GM10248 (cell line): ENCODE data around the gene ADIRF.

Experiments
- CTCF ChIA-PET: fragments of 300-600 bp; sonication (Branson Sonifier 250); formaldehyde crosslinking; extraction: SDS; loops from one replicate; lab custom pipeline; 2021; ENCODE audit warnings: antibody characterized with exemption; lab: Yijun Ruan, JAX
- POLR2A ChIA-PET: fragments of 350-650 bp; sonication (Branson Sonifier 250); formaldehyde crosslinking; extraction: SDS; loops from one replicate; lab custom pipeline; 2020; ENCODE audit warnings: antibody characterized with exemption; lab: Yijun Ruan, JAX
- DNase-seq: peaks from one replicate; pipeline ENCODE4 v3.0.0; 2012; ENCODE audit errors: extremely low spot score
- TF ChIP-seq, protein P1 (sequence below): IDR thresholded peaks from 2 replicates; pipeline ENCODE4 v1.5.1; 2012; ENCODE audit warnings: mild to moderate bottlenecking, low read depth; ENCODE audit errors: extremely low read depth, missing control alignments, control extremely low read depth

Gene ADIRF

DNA sequence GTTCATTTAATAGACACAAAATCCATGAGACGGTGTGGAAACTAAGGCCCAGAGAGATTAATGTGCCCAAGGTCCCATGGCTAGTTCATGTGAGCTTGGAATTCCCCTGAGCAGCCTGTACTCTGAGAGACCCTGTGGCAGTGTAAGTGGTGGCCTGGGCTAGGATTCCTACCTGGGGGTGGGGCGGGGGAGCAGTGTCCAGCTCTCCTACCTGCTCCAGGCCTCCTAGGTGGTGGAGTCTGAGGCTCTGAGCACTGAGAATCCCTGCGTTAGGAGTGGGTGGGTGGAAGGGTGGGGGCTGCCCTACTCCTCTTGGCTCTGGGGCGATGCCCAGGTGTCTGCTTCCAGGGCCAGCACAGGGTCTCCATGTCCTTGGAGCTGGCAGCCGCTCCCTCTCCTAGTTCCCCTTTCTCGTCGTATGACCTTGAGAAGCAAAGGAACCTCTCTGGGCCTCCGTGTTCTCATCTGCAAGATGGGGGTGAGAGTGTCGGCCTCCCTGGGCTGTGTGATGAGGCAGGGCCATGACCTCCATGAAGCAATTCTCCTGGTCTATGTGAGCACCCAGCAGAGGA is 7.3 kb upstream of the ADIRF start:
- CTCF ChIA-PET, result interaction anchor here (0.7 to 15.9 kb wide), 12 partner anchors 8 to 279 kb away, joined by 3 to 238 read pairs (median 6); partner anchors contain the start of gene ADIRF
- TF ChIP-seq, protein P1, sequence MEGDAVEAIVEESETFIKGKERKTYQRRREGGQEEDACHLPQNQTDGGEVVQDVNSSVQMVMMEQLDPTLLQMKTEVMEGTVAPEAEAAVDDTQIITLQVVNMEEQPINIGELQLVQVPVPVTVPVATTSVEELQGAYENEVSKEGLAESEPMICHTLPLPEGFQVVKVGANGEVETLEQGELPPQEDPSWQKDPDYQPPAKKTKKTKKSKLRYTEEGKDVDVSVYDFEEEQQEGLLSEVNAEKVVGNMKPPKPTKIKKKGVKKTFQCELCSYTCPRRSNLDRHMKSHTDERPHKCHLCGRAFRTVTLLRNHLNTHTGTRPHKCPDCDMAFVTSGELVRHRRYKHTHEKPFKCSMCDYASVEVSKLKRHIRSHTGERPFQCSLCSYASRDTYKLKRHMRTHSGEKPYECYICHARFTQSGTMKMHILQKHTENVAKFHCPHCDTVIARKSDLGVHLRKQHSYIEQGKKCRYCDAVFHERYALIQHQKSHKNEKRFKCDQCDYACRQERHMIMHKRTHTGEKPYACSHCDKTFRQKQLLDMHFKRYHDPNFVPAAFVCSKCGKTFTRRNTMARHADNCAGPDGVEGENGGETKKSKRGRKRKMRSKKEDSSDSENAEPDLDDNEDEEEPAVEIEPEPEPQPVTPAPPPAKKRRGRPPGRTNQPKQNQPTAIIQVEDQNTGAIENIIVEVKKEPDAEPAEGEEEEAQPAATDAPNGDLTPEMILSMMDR, result no peak
- no peak for DNase-seq
- POLR2A ChIA-PET, result no interaction called here

DNA sequence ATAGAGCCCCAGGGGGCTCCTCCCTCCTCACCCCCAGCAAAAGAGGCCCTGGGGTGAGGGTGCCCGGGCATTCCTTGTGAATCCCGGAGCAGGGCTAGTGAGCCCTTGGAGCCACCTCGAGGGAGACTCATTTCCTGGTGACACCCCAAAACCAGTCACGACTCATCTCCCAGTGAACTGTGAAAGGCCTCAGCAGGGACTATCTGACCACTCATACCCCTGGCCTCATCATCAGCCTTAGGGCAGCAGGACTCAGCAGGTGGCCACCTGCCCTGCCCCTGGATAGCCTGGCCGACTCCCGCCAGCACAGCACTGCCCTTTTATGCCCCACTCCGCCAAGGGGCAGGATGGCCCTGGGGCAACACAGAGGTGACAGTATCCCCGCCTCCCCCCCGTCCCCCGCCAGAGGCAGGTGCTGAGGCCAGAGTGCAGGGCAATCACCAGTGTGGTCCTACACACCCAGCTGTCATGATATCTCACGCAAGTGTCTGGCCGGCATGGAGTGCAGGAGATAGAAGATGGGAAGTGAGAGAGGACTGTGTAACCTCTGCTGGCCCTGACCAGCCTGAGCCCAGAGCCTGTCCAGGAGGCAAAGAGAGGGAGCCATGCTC is 6.7 kb upstream of the ADIRF start:
- TF ChIP-seq, protein P1, result no peak
- no peak for DNase-seq
- ChIA-PET CTCF (interaction anchor here (1.5 to 15.9 kb wide), 3 partner anchors 19 to 279 kb away, joined by 4 to 238 read pairs (median 18); no protein-coding TSS in a partner anchor), POLR2A (no interaction called here)

DNA sequence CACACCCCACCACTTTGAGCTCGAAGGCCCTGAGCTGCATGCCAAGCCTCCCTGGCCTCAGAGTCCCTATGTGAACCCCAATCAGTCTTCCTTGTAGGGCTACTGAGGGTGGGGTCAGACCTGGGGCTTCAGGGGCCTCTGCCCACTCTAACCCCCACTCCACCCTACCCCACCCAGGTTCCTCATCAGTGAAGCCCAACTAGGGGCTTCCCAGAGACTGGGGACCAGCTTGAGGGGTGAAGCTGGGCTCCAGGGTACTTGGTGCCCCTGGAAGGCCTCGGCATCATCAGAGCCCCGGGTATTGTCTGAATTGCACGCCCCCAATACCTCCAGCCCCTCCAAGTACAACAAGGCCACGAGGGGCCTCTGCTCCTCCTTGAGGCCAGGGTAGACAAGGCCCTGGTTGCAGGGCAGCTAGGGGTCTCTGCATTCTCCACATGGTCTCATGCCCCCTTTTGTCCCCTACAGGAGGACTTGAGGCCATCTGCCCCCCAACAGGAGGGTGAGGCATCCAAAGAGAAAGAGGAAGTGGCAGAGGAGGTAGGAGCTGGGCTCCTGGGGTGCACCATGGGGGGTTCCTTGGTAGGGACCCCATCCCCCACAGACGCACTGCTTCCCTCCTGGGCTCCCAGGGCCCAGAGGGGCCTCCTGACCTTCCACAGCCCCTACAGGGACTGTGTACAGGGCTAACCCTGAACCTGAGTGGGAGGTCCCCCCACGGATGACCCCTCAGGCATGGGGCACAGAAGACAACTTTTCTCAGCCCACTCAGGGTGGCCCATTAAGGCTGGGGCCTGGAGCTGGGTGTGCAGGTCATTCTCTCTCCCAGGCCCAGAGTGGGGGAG is 5.9 kb upstream of the ADIRF start:
- no peak for DNase-seq
- ChIA-PET CTCF (interaction anchor here (1.0 to 15.9 kb wide), 3 partner anchors 20 to 273 kb away, joined by 3 to 238 read pairs (median 18); no protein-coding TSS in a partner anchor), POLR2A (no interaction called here)
- TF ChIP-seq, protein P1, result no peak

DNA sequence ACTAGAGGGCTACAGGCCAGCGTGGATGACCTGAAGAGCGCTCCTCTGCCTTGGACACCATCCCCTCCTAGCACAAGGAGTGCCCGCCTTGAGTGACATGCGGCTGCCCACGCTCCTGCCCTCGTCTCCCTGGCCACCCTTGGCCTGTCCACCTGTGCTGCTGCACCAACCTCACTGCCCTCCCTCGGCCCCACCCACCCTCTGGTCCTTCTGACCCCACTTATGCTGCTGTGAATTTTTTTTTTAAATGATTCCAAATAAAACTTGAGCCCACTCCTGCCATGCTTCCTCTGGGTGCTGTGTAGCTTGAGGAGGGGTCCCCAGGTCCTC is 5.3 kb upstream of the ADIRF start:
- TF ChIP-seq, protein P1, result no peak
- CTCF ChIA-PET, result interaction anchor here (1.0 to 15.9 kb wide), 3 partner anchors 20 to 274 kb away, joined by 3 to 238 read pairs (median 18); no protein-coding TSS in a partner anchor
- POLR2A ChIA-PET, result no interaction called here
- DNase-seq, result no peak

DNA sequence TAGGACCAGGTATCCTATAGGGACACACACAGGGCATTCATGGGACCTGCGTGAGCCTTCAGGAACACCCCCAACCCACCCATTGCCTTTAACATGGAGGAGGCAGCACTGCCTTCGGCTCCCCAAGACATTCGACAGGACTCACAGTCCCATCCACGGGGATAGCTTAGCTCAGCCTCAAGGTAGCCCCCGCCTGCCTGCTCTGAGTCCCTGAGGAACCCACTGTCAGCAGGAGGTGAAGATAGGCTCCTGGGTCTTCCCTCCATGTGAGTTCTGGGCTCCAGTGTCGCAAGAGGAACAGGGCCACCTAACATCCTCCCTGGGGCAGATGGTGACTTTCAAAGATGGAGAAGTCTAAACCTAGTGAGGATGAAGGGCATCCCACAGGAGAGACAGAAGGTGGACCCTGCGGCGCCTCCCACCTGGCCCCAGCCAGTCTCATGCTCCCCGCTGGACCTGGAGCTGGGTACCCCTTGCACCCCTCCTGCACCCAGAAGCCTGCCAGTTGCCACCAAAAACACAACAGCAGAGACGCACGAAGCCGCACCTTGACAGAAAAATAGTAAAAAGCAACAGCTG is 4.9 kb upstream of the ADIRF start:
- ChIA-PET CTCF (interaction anchor here (15.9 kb wide), 1 partner anchor 21 kb away, joined by 238 read pairs; no protein-coding TSS in a partner anchor), POLR2A (no interaction called here)
- DNase-seq, result no peak
- TF ChIP-seq, protein P1, result no peak
